GM12873 (cell line): ENCODE measurements around the gene ACP4.

Experiments used
- CTCF ChIP-seq: IDR thresholded peaks from 2 replicates; pipeline ENCODE4 v1.5.1; 2012; ENCODE audit warnings: low read depth, mild to moderate bottlenecking, moderate library complexity, low read length, control low read depth; ENCODE audit not compliant: insufficient read depth; ENCODE audit errors: missing control alignments

The ACP4 gene

GRCh38 chr19:50821622-50822021, 31.4 kb downstream of the ACP4 start:
- TF ChIP-seq CTCF: no peak

- TF ChIP-seq CTCF: no peak
Measured at GRCh38 chr19:50822661-50823208, 32.5 kb downstream of the ACP4 start.

- no peak for TF ChIP-seq CTCF
Measured at GRCh38 chr19:50823389-50824042, 33.3 kb downstream of the ACP4 start, which contains the start of gene KLK1. KLK1 (minus strand) TSS chr19:50823787; CDS start chr19:50823748, 39 bp downstream.

GRCh38 chr19:50826492-50827240, 36.5 kb downstream of the ACP4 start:
- TF ChIP-seq CTCF: no peak

GRCh38 chr19:50827476-50827875, 37.3 kb downstream of the ACP4 start:
- TF ChIP-seq CTCF: no peak

- TF ChIP-seq CTCF: no peak
Measured at GRCh38 chr19:50829801-50830200, 39.6 kb downstream of the ACP4 start.

- no peak for TF ChIP-seq CTCF
Measured at GRCh38 chr19:50830266-50831025, 40.2 kb downstream of the ACP4 start.
